Naive B cell (primary cell): ENCODE data around the gene UNC45B. TPM values are rescaled to one million over a fixed set of nuclear protein-coding genes. Genes with fewer than 3 reads are reported as not detected.

ENCODE experiments used
- ATAC-seq, 2 donors: fragments of 150-1000 bp; cut with Tn5 transposase; 2 replicates each; pipeline ENCODE4 v1.10.0; 2021; ENCODE audit warnings: low read depth in 2 of 2, mild to moderate bottlenecking in 2 of 2, moderate library complexity in 2 of 2
- DNase-seq: peaks from one replicate; pipeline ENCODE4 v3.0.0; 2022
- H3K27ac Mint-ChIP-seq, 6 donors: one replicate each; pipeline ENCODE4 v1.8.0; 2020 to 2022; ENCODE audit warnings: mild to moderate bottlenecking in 6 of 6, mixed read lengths in 6 of 6, moderate library complexity in 5 of 6, inconsistent platforms in 2 of 6
- H3K27me3 Mint-ChIP-seq, 3 donors: one replicate each; pipeline ENCODE4 v1.8.0; 2021 to 2022; ENCODE audit warnings: mixed read lengths in 3 of 3, mild to moderate bottlenecking in 1 of 3
- H3K36me3 Mint-ChIP-seq, 2 donors: one replicate each; pipeline ENCODE4 v1.8.0; 2020 to 2022; ENCODE audit warnings: mixed read lengths in 2 of 2, inconsistent platforms in 1 of 2, mild to moderate bottlenecking in 1 of 2
- H3K4me1 Mint-ChIP-seq, 3 donors: one replicate each; pipeline ENCODE4 v1.8.0; 2020 to 2022; ENCODE audit warnings: mixed read lengths in 3 of 3, inconsistent platforms in 1 of 3, mild to moderate bottlenecking in 1 of 3, moderate library complexity in 1 of 3
- H3K4me3 Mint-ChIP-seq, 8 donors: one replicate each; pipeline ENCODE4 v1.8.0; 2020 to 2022; ENCODE audit warnings: mild to moderate bottlenecking in 8 of 8, mixed read lengths in 8 of 8, moderate library complexity in 8 of 8, inconsistent platforms in 2 of 8
- H3K9me3 Mint-ChIP-seq, 7 donors: one replicate each; pipeline ENCODE4 v1.8.0; 2020 to 2022; ENCODE audit warnings: mixed read lengths in 7 of 7, mild to moderate bottlenecking in 5 of 7, inconsistent platforms in 2 of 7, moderate library complexity in 1 of 7
- polyA plus RNA-seq, 6 donors: library from polyadenylated mRNA; unstranded; fragments of 300-500 nt; fragmentation: Illumina TruSeq; gene quantifications; one replicate each; pipeline ENCODE4 v1.2.3, GENCODE V29; 2021; ENCODE audit warnings: low read depth in 6 of 6

UNC45B gene
- polyA plus RNA-seq, 6 donors from 2014 or later: not detected

DNA sequence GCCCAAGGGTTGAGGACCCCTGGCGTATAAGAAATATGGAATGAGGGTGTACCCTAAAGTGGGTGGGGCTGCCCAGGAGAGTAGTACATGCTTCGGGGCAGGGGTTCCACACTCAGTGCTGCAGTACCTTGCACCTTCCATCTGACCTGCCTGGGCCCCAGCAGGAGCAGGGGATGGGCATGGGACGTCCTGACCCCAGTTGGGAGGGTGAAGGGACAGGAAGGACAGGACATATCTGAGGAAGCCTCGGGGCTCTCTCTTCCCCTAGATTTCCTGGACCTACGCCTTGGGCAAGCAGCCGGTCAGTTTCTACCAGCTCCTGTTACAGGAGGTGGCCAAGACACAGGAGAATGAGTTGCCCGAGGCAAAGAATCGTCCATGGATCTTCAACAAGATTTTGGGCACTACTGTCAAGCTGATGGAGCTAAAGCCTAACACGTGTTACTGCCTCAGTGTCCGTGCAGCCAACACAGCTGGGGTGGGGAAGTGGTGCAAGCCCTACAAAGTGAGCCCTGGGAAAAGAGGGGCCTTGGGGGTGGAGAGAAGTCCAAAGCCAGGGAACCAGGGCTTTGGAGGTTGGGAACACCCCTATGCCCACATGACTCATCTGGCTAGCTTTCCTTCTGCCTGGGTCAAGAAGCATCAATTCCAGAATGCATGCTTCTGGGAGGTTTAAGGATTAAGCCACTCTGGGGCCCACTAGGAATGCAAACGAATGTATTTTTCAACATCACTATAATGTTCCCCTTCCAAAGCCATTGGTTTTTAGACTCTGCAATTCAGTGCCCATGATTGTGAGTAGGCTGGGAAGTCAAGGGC, 18.3 kb upstream of the UNC45B start:
- Mint-ChIP-seq H3K4me1 (peaks cover 0 to 7% (median 0%) of the 10 kb centered on the region in 3 donors), H3K4me3 (no peak overlapping the region), H3K9me3 (no peaks in the 10 kb centered on the region), H3K27me3 (no peaks in the 10 kb centered on the region), H3K36me3 (peaks cover 7 to 11% of the 10 kb centered on the region in 2 donors), H3K27ac (no peak overlapping the region)
- no peak for ATAC-seq
- DNase-seq: no peak

DNA sequence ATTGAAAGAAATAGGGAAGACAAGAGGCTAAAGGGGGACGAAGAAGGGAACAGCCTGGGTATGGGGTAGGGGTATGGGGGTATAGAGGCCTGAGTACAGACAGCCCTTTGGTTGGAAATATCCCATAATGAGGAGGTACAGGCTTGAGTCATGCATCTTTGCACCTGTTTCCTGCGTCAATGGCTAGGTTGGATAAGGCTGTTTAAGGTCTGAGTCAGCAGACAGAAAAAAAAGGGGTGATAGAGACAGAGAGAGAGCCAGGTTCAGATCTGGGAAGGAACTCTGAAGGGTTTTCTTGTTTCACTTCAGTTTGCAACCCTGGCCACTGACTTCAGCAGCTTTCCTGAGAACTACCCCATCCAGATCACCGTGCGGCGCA, 17.7 kb upstream of the UNC45B start:
- no peak for ATAC-seq
- Mint-ChIP-seq H3K4me3 (no peak overlapping the region), H3K4me1 (peaks cover 0 to 7% (median 0%) of the 10 kb centered on the region in 3 donors), H3K36me3 (peaks cover 7 to 13% of the 10 kb centered on the region in 2 donors), H3K27me3 (no peaks in the 10 kb centered on the region), H3K27ac (no peak overlapping the region), H3K9me3 (no peaks in the 10 kb centered on the region)
- DNase-seq: no peak

DNA sequence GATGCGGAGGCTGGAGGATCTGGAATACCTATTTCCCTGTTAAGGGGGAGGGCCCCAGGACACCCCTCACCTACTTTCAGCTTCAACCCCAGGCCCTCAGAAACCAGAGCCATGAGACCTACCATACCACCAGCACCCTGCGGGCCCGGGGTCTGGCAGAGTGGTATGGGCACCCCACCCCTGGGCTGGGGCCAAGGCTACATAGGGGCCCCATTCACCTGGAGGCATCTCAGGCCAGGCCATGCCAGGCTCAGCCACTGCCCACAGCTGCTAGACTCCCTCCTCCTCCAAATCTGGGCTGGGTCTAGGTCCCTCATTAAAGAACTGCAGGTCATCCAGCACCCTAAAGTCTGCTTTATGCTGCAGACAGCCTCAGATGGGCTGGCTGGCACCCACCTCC, 17.2 kb upstream of the UNC45B start:
- ATAC-seq (no peak), DNase-seq (no peak)
- Mint-ChIP-seq H3K27ac (no peak overlapping the region), H3K4me3 (no peak overlapping the region), H3K36me3 (peaks cover 7 to 14% of the 10 kb centered on the region in 2 donors), H3K27me3 (no peaks in the 10 kb centered on the region), H3K4me1 (peaks cover 0 to 7% (median 0%) of the 10 kb centered on the region in 3 donors), H3K9me3 (no peaks in the 10 kb centered on the region)

DNA sequence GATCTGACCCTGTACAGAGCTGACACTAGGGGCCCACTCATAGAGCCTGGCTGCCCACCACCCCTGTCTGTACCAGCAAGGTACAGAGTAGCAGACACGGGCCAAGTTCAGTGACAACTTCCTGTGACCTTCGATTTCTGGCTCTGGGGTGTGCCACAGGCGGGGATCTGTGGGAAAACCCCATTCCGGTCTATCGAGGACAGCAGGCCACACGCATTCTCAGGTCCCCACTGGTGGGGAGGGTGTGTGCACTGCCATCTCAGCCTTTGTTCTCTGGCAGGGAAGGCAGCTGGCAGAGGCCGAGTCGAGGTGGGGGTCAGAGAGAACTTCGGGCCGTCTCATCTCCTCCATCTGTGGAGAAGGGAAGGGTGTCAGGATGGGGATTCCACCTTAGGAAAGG, 15.5 kb upstream of the UNC45B start:
- Mint-ChIP-seq H3K9me3 (no peaks in the 10 kb centered on the region), H3K27ac (no peak overlapping the region), H3K4me3 (no peak overlapping the region), H3K36me3 (peaks cover 12 to 21% of the 10 kb centered on the region in 2 donors), H3K27me3 (no peaks in the 10 kb centered on the region), H3K4me1 (peaks cover 0 to 7% (median 0%) of the 10 kb centered on the region in 3 donors)
- ATAC-seq (no peak), DNase-seq (no peak)

DNA sequence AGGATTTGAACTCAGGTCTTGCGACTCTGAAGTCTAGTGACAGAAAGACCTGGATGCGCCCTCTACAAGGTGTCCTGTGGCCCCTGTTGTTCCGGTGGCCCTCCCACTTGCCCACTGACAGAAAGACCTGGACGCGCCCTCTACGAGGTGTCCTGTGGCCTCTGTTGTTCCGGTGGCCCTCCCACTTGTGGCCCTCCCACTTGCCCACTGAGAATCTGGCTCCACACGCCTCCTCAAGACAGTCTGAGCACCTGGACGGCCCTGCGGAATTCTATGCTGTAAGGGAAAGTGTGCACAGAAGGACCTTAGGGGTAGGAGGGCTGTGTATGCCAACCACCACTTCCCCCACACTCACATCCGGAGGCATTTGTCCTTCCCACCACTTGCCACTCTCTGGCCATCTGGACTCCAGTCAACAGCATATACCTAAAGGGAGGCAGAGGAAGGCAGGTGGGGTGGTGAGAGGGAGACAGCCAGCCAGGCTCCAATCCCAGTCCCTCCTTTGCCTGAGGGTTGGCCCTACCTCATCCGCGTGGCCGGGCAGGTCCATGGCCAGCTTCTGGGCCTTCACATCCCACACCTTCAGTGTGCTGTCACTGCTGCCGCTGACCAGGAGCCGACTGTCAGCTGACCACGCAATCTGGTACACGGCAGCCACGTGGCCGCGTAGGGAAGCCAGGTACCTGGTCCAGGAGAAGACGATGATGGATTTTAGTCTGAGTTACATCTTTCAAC, 14.6 kb upstream of the UNC45B start:
- no peak overlapping the region for H3K4me3 Mint-ChIP-seq
- peaks cover 12 to 21% of the 10 kb centered on the region in 2 donors for H3K36me3 Mint-ChIP-seq
- H3K9me3 Mint-ChIP-seq: no peaks in the 10 kb centered on the region
- H3K27ac Mint-ChIP-seq: no peak overlapping the region
- H3K27me3 Mint-ChIP-seq: no peaks in the 10 kb centered on the region
- DNase-seq (no peak), ATAC-seq (no peak)
- H3K4me1 Mint-ChIP-seq: peaks cover 0 to 7% (median 0%) of the 10 kb centered on the region in 3 donors

DNA sequence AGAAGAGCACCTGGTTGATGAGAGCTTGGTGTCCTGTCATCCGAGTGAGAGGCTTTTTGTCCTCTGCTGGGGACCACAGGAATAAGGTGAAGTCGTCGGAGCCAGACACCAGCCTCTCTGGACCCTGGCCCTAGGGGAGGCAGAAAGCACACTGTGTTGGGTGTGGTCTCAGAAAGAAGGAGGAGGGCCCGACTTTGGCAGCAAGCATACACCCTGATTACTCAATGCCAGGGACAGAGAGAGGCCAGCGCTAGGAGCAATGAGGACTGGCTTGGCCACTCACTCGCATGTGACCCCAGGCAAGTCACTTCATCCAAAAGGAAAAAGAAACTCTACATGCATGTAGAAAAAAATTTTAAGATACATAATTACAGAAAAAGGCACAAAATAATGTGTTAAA, 12.3 kb upstream of the UNC45B start:
- Mint-ChIP-seq H3K36me3 (peaks cover 12 to 21% of the 10 kb centered on the region in 2 donors), H3K4me3 (no peak overlapping the region), H3K4me1 (peaks cover 0 to 7% (median 3%) of the 10 kb centered on the region in 3 donors), H3K27me3 (no peaks in the 10 kb centered on the region), H3K9me3 (peaks cover 0 to 1% (median 0%) of the 10 kb centered on the region in 7 donors), H3K27ac (no peak overlapping the region)
- DNase-seq (no peak), ATAC-seq (no peak)

DNA sequence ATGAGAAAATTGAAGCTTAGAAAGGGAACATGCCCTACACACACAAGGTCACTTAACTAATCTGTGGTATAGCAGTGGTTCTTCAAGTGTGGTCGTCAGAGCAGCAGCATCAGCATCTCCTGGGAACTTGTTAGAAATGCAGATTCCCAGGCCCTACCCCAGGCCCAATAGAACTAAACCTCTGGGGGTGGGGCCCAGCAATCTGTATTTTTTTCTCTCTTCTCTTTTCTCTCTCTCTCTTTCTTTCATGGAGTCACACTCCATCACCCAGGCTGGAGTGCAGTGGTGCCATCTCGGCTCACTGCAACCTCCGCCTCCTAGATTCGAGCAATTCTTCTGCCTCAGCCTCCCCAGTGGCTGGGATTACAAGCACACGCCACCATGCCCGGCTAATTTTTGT, 9.4 kb upstream of the UNC45B start:
- no peak for ATAC-seq
- Mint-ChIP-seq H3K4me1 (peaks cover 7 to 18% (median 12%) of the 10 kb centered on the region in 3 donors), H3K27me3 (no peaks in the 10 kb centered on the region), H3K27ac (no peak overlapping the region), H3K4me3 (peak overlapping the region in 1 of 8 donors; percentile 44), H3K9me3 (peaks cover 0 to 1% (median 0%) of the 10 kb centered on the region in 7 donors), H3K36me3 (peaks cover 12 to 21% of the 10 kb centered on the region in 2 donors)
- DNase-seq: no peak

DNA sequence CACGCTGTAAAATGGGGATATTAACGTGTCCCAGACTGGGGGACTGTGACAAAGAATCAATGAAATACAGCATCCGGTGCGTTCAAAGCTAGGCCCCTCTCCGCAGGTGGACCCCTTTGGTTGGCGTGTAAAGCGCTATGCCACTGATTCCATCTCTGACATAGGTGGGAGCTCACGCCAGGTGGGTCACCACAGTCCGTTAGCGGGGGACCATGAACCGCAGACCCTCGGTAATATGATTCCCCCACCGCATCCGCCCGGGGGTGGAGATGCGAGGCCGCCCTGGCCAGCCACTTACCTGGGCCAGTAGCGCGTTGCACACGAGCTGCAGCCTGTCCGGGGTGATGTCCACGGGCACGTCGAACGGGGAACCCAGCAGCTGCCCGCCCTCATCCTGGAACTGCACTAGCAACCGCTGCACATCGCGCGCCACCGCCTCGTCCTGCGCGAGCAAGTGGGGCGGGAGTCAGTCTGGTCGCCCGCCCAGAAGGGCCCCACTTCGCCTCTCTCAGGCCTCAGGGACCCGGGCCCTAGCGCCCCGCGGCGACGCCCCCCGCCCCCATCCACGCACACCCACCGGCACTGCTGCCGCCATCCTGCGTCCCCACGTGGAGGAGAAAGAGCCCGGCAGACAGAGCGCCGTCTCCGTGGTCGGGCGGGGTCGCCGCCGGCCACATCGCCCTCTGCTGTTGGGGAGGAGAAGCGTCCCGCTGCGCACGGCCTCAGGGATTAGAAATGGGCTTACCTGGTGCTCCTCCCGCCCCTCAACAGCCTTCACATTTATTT, 5.7 kb upstream of the UNC45B start, which contains the start of gene NLE1:
TSS of gene NLE1 (minus strand) at position 623 of the 786 bp plus-strand sequence. CDS start at position 595, 28 bp downstream.
- peaks cover 0 to 20% (median 12%) of the 10 kb centered on the region in 3 donors for H3K4me1 Mint-ChIP-seq
- DNase-seq: peak; percentile 84
- peaks cover 0 to 1% (median 0%) of the 10 kb centered on the region in 7 donors for H3K9me3 Mint-ChIP-seq
- ATAC-seq: peak; percentile 95 to 98
- H3K27ac Mint-ChIP-seq: peak within 1 kb of the TSS in 5 of 6 donors; percentile 38 to 74 (median 64)
- peak within 1 kb of the TSS; percentile 81 to 93 (median 88) for H3K4me3 Mint-ChIP-seq
- H3K27me3 Mint-ChIP-seq: peaks cover 0 to 5% (median 3%) of the 10 kb centered on the region in 3 donors
- H3K36me3 Mint-ChIP-seq: no peaks in the 10 kb centered on the region

DNA sequence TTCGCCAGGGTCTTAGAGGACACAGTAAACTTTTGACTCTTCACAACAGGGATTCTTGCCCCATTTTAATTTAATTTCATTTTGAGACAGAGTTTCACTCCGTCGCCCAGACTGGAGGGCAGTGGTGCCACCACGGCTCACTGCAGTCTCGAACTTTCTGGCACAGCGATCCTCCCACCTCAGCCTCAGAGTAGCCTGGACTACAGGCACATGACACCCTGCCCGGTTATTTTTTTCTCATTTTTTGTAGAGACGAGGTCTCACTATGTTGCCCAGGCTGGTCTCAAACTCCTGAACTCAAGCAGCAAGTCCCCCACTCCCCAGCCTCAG, 5.2 kb upstream of the UNC45B start:
- peak overlapping the region in 4 of 6 donors; percentile 63 to 74 (median 69) for H3K27ac Mint-ChIP-seq
- H3K4me1 Mint-ChIP-seq: peaks cover 0 to 20% (median 12%) of the 10 kb centered on the region in 3 donors
- peak in 1 of 2 donors; percentile 1 for ATAC-seq
- no peaks in the 10 kb centered on the region for H3K36me3 Mint-ChIP-seq
- DNase-seq: no peak
- H3K9me3 Mint-ChIP-seq: peaks cover 0 to 1% (median 0%) of the 10 kb centered on the region in 7 donors
- peak overlapping the region; percentile 81 to 93 (median 88) for H3K4me3 Mint-ChIP-seq
- peaks cover 0 to 11% (median 3%) of the 10 kb centered on the region in 3 donors for H3K27me3 Mint-ChIP-seq

DNA sequence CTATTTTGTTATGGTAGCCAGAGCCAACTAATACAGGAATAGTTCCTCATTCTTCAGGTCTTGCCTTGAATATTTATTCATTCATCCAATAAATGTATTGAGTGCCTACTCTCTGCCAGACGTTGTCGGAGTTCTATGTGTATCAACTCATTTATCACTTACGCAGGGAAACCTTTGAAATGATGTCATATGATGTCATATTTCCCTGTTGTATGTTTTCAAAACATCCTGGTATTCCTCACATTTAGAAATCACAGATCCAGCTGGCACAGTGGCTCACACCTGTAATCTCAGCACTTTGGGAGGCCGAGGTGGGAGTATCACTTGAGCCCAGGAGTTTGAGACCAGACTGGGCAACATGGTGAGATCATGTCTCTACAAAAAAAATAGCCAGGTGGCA, 2.8 kb upstream of the UNC45B start:
- peaks cover 3 to 28% (median 12%) of the 10 kb centered on the region in 3 donors for H3K27me3 Mint-ChIP-seq
- ATAC-seq (no peak), DNase-seq (no peak)
- H3K4me1 Mint-ChIP-seq: peaks cover 0 to 20% (median 12%) of the 10 kb centered on the region in 3 donors
- no peaks in the 10 kb centered on the region for H3K36me3 Mint-ChIP-seq
- H3K4me3 Mint-ChIP-seq: peak overlapping the region in 1 of 8 donors; percentile 53
- no peaks in the 10 kb centered on the region for H3K9me3 Mint-ChIP-seq
- no peak overlapping the region for H3K27ac Mint-ChIP-seq

DNA sequence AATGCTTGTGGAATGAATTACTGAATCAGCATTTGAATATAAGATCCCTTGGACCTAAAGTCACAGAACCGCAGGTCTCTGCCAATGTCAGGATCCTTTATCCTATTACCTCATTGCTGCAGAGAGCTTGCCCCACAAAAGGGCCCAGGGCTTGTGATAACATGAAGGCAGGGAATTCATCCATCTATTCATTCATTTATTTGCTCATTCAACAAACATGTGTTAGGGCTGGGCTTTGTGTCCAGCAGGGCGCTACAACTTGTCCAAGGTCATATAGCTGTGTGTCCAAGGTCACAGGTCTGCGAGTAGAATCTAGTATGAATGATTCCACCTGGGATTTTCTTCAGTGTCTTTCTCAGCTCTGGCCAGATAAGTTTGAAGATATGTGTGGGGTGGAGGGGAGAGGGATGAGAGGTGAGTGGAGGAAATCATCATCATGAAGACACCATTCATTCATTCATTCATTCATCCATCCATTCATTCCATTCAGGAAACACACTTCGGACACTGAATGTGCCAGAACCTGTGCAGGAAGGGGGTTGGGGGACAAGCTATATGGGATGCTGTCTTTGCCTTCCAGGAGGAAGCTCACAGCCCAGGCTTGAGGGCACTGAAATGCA, 1.3 kb upstream of the UNC45B start:
- peak overlapping the region in 1 of 6 donors; percentile 15 for H3K27ac Mint-ChIP-seq
- no peak overlapping the region for H3K4me3 Mint-ChIP-seq
- peaks cover 0 to 7% (median 5%) of the 10 kb centered on the region in 3 donors for H3K4me1 Mint-ChIP-seq
- DNase-seq (no peak), ATAC-seq (no peak)
- no peaks in the 10 kb centered on the region for H3K36me3 Mint-ChIP-seq
- peaks cover 4 to 34% (median 14%) of the 10 kb centered on the region in 3 donors for H3K27me3 Mint-ChIP-seq
- H3K9me3 Mint-ChIP-seq: no peaks in the 10 kb centered on the region

DNA sequence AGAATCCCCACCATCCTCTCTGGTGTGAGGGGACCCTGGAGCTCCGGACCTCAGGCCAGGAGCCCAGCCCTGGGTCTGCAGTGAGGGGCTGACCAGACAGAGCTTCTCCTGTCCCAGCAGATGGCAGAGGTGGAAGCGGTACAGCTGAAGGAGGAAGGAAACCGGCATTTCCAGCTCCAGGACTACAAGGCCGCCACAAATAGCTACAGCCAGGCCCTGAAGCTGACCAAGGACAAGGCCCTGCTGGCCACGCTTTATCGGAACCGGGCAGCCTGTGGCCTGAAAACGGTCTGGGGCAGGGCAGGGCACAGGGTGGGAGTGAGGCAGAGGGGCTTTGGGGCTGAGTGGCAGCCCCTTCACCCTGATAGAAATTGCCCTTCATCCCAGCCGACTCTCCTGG, 527 bp downstream of the UNC45B start:
- no peak for DNase-seq
- peaks cover 0 to 2% (median 0%) of the 10 kb centered on the region in 3 donors for H3K4me1 Mint-ChIP-seq
- no peak overlapping the region for H3K4me3 Mint-ChIP-seq
- H3K27me3 Mint-ChIP-seq: peaks cover 12 to 34% (median 29%) of the 10 kb centered on the region in 3 donors
- ATAC-seq: no peak
- no peaks in the 10 kb centered on the region for H3K36me3 Mint-ChIP-seq
- H3K27ac Mint-ChIP-seq: peak overlapping the region in 2 of 6 donors; percentile 60 to 63
- no peaks in the 10 kb centered on the region for H3K9me3 Mint-ChIP-seq

DNA sequence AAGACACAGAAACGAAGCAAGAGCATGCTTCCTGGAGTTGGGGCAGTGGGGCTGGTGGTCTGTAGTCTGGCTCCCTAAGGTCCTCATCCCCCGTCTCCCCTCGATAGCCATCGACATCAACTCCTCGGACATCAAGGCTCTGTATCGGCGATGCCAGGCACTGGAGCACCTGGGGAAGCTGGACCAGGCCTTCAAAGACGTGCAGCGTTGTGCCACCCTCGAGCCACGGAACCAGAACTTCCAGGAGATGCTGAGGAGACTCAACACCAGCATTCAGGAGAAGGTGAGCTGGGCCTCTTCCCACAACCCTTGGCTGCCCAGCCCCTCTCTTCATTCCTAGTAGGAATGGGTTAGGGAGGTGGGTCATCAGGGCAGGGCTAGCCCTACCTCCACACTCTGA, 2.3 kb downstream of the UNC45B start:
- no peak for ATAC-seq
- no peak for DNase-seq
- Mint-ChIP-seq H3K4me1 (no peaks in the 10 kb centered on the region), H3K9me3 (no peaks in the 10 kb centered on the region), H3K4me3 (no peak overlapping the region), H3K36me3 (no peaks in the 10 kb centered on the region), H3K27ac (no peak overlapping the region), H3K27me3 (peaks cover 12 to 41% (median 41%) of the 10 kb centered on the region in 3 donors)
